ENCODE measurements around the gene OTUD5.

OTUD5 gene

DNA sequence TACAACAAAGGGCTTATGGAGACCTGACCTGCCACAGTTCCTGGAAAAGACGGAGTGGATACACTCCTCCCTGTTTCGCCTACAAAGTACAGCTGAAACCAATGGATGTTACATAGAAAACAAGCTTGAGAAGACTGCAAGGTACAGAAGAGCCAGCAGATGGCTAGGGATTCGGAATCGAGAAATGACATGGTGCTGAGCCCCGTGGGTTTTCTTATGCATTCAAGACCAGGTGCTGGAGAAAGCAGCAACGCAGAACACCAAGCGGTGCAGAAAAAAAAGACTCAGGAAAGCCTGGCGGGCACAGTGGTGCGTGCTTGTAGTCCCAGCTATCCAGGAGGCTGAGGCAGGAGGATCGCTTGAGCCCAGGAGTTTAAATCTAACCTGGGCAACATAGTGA is 73.7 kb downstream of the OTUD5 start:
- DNase-seq: no peak

DNA sequence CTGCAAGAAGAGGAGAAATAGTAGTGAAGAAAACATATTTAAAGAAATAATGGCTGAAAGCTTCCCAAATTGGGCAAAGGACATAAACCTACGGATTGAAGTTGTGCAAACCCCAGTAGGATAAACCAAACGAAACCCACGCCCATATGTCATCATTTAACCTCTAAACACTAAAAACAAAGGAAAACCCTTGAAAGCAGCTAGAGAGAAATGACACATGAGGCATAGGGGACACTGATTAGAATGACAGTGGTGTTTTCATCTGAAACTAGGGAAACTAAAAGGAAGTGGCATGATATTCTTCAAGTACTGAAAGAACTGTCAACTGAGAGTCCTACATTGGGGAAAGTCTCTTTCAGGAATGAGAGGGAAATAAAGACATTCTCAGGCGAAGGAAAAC is 80.5 kb downstream of the OTUD5 start:
- DNase-seq: peak; percentile 41 to 66 (median 58)
